Measurements from ENCODE around the gene HHATL.

The HHATL gene

DNA sequence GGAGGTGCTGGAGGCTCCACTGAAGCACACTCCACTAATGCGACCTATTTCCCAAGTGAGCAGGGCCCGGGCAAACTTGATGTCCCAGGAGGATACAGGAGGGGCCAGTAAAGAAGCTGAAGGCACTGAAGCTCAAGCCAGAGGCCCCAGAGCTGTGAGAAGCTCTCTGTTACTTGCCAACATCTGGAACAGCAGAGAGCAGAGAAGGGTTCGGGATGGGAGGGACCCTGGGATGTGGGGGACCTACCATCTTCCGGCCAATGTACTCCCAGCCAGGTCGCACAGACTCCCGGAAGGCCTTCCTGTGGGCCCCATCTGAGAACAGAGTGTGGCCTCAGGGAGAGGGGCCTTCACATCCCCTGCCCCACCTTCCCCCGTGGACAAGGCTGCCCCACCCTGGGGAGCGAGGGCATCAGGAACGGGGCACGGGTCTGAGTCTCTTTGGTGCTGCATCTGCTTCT is 3.1 kb downstream of the HHATL start:
- in situ Hi-C loops (cut with MboI; ENCODE audit: low sequenced_read_pairs) = no loop called here

- in situ Hi-C loops (cut with MboI; ENCODE audit: low sequenced_read_pairs) = no loop called here
These were observed 3.7 kb downstream of the HHATL start for GRCh38 chr3:42698911-42699230.

- in situ Hi-C loops (cut with MboI; ENCODE audit: low sequenced_read_pairs) = no loop called here
These were observed 4.2 kb downstream of the HHATL start for GRCh38 chr3:42698216-42698910.

- in situ Hi-C loops (cut with MboI; ENCODE audit: low sequenced_read_pairs) = no loop called here
These were observed 5.1 kb downstream of the HHATL start for GRCh38 chr3:42697289-42698051.

- in situ Hi-C loops (cut with MboI; ENCODE audit: low sequenced_read_pairs) = no loop called here
These were observed 6.0 kb downstream of the HHATL start for GRCh38 chr3:42696356-42697288.

DNA sequence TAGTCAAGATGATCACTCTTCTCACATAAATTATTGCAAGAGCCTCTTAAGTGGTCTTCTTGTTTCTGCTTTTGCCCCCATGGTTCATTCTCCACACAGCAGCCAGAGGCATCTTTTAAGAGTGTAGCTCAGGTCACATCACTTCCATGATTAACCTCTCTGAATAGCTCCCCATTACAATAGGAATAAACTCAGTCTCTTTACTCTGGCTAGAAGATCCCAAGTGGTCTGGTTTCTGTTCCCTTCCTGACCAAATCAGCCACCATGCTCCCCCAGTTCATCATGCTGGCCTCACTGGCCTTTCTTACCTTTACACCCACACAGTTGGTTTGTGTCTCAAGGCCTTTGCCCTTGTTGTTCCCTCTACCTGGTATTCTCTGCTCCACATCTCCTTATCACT is 8.2 kb downstream of the HHATL start:
- in situ Hi-C loops (cut with MboI; ENCODE audit: low sequenced_read_pairs) = no loop called here

DNA sequence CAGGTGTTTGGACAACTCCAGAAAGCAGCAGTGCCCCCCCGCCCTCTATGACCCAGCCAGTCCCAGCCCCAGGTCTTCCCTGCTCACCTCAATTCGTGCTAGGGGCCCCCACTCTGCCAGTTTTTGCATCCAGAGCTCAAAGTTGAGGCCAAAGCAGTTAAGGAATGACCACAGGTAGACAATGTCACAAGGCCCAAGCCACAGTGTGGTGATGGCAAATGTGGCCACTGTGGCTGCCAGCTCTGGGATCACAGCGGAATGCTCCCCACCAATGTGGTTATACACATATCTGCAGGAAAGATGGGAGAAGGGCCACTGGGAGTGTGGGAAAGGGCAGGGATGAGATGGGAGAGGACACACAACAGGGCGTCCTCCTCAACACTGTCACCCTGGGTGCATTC is 9.1 kb downstream of the HHATL start:
- in situ Hi-C loops (cut with MboI; ENCODE audit: low sequenced_read_pairs) = no loop called here

- in situ Hi-C loops (cut with MboI; ENCODE audit: low sequenced_read_pairs) = no loop called here
These were observed 9.7 kb downstream of the HHATL start for GRCh38 chr3:42692667-42693529.

DNA sequence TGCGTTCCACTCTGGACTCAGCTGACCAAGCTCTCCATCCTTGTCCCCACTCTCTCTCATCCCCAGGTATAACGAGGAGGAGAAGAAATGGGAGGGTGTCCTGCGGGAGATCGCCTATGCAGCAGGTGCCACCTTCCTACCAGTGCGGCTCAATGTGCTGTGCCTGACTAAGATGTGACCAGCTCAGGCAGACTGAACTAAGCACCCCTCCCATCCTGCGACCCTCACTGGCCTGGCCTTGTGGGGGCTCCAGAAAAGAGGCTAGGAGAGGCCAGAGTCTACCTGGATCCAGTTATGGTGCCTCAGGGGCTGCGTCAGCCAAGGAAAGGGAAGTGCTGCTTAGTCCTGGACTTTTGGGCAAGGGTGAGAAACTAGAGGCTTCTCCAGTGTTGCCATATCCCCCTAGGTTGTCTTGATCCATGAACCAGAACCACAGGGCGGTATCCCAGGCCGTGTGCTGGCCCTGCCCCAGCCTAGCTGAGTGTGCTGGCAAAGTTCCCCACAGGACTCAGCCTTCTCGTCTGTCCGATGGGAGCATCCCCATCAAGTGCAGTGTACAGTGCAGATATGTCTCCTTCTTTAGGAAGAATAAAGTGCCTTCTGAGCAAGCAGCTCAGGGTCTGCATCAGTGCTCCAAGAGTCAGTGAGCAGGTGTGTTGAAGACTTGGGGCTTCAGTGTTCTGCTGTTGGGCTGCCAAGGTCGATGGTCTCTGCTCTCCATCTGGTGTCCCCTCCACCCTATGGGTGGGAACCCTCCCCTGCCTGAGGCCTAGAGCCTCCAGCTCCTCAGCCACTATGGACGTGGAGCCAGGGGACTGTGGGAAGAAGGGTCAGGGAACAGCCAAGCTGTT is 10.6 kb downstream of the HHATL start:
- in situ Hi-C loops (cut with MboI; ENCODE audit: low sequenced_read_pairs) = no loop called here

- in situ Hi-C loops (cut with MboI; ENCODE audit: low sequenced_read_pairs) = no loop called here
These were observed 11.6 kb downstream of the HHATL start for GRCh38 chr3:42690766-42691680.

DNA sequence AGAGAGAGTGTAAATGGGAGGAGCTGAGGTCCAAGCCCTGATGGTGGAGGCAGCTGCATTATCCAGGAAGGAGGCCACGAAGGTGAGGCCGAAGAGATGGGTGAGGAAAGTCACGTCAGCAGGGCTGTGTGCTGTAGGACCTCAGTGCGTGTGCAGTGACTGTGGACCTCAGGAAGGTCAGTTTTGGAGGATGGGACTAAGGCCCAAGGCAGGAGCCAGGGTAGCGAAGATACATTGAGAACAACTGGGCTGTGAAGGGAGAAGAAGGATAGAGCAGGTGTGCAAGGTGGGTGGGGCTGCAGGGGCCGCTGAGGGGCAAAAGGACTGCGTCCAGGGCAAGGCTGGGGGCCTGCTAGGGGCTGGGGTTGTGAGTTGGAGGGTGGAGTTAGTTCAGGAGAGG is 12.4 kb downstream of the HHATL start:
- in situ Hi-C loops (cut with MboI; ENCODE audit: low sequenced_read_pairs) = no loop called here

- in situ Hi-C loops (cut with MboI; ENCODE audit: low sequenced_read_pairs) = no loop called here
These were observed 13.1 kb downstream of the HHATL start for GRCh38 chr3:42689421-42690014.

- in situ Hi-C loops (cut with MboI; ENCODE audit: low sequenced_read_pairs) = no loop called here
These were observed 13.8 kb downstream of the HHATL start for GRCh38 chr3:42688487-42689420.

- in situ Hi-C loops (cut with MboI; ENCODE audit: low sequenced_read_pairs) = no loop called here
These were observed 14.6 kb downstream of the HHATL start for GRCh38 chr3:42688016-42688415.

- in situ Hi-C loops (cut with MboI; ENCODE audit: low sequenced_read_pairs) = no loop called here
These were observed 15.6 kb downstream of the HHATL start for GRCh38 chr3:42686832-42687650.
